Measurements from ENCODE around the gene JAK2. TPM values are rescaled to one million over a fixed set of nuclear protein-coding genes. Genes with fewer than 3 reads are reported as not detected.

JAK2 gene
- polyA plus RNA-seq, 1 of the 3 experiments (the other 2 are of a cell fraction), result 1.3 TPM

GRCh38 chr9:5113523-5113922, 128.5 kb downstream of the JAK2 start:
- TF ChIP-seq GATA2 (CRISPR knock-in tag; IDR thresholded peaks at IDR 0.05), result no peak
- no peak for TF ChIP-seq RCOR1 (IDR thresholded peaks at IDR 0.05; ENCODE audit: low read length)
- TF ChIP-seq RXRA (IDR thresholded peaks at IDR 0.05; ENCODE audit: borderline replicate concordance, low read depth), result no peak
- no peak for TF ChIP-seq GABPA (IDR thresholded peaks at IDR 0.05; ENCODE audit: low read depth)
- no peak for TF ChIP-seq IRF3 (IDR thresholded peaks at IDR 0.05; ENCODE audit: low read depth, low read length)
- no peak for TF ChIP-seq MAX (IDR thresholded peaks at IDR 0.05; ENCODE audit: low read depth)
- TF ChIP-seq POLR2AphosphoS5 (IDR thresholded peaks at IDR 0.05; ENCODE audit: low read depth, low read length), result no peak
- no peak for TF ChIP-seq JUND (IDR thresholded peaks at IDR 0.05)
- TF ChIP-seq RAD21 (IDR thresholded peaks at IDR 0.05; ENCODE audit: low read length), result no peak
- TF ChIP-seq EZH2phosphoT487 (IDR thresholded peaks at IDR 0.05; ENCODE audit: borderline replicate concordance, low read depth), result no peak
- no peak for TF ChIP-seq ELF1 (IDR thresholded peaks at IDR 0.05)
- TF ChIP-seq NFIC (IDR thresholded peaks at IDR 0.05; ENCODE audit: borderline replicate concordance), result no peak
- TF ChIP-seq, protein P1, sequence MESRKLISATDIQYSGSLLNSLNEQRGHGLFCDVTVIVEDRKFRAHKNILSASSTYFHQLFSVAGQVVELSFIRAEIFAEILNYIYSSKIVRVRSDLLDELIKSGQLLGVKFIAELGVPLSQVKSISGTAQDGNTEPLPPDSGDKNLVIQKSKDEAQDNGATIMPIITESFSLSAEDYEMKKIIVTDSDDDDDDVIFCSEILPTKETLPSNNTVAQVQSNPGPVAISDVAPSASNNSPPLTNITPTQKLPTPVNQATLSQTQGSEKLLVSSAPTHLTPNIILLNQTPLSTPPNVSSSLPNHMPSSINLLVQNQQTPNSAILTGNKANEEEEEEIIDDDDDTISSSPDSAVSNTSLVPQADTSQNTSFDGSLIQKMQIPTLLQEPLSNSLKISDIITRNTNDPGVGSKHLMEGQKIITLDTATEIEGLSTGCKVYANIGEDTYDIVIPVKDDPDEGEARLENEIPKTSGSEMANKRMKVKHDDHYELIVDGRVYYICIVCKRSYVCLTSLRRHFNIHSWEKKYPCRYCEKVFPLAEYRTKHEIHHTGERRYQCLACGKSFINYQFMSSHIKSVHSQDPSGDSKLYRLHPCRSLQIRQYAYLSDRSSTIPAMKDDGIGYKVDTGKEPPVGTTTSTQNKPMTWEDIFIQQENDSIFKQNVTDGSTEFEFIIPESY (IDR thresholded peaks at IDR 0.05; ENCODE audit: borderline replicate concordance, low read depth), result no peak
- TF ChIP-seq, protein P2, sequence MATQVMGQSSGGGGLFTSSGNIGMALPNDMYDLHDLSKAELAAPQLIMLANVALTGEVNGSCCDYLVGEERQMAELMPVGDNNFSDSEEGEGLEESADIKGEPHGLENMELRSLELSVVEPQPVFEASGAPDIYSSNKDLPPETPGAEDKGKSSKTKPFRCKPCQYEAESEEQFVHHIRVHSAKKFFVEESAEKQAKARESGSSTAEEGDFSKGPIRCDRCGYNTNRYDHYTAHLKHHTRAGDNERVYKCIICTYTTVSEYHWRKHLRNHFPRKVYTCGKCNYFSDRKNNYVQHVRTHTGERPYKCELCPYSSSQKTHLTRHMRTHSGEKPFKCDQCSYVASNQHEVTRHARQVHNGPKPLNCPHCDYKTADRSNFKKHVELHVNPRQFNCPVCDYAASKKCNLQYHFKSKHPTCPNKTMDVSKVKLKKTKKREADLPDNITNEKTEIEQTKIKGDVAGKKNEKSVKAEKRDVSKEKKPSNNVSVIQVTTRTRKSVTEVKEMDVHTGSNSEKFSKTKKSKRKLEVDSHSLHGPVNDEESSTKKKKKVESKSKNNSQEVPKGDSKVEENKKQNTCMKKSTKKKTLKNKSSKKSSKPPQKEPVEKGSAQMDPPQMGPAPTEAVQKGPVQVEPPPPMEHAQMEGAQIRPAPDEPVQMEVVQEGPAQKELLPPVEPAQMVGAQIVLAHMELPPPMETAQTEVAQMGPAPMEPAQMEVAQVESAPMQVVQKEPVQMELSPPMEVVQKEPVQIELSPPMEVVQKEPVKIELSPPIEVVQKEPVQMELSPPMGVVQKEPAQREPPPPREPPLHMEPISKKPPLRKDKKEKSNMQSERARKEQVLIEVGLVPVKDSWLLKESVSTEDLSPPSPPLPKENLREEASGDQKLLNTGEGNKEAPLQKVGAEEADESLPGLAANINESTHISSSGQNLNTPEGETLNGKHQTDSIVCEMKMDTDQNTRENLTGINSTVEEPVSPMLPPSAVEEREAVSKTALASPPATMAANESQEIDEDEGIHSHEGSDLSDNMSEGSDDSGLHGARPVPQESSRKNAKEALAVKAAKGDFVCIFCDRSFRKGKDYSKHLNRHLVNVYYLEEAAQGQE (IDR thresholded peaks at IDR 0.05; ENCODE audit: low read depth, low read length), result no peak
- no peak for TF ChIP-seq RFX5 (IDR thresholded peaks at IDR 0.05; ENCODE audit: low read length)
- Histone ChIP-seq H3K4me2 (no peak overlapping the region), H3K9me2 (peaks cover 3% of the 10 kb centered on the region; the same call in 1 of the 2 replicates), H3K4me3 (ENCODE audit: low read depth in 2 of 2, low read length in 1 of 2) (no peak overlapping the region), H3K36me3 (replicated peaks in 1 of 2; ENCODE audit: control insufficient read depth in 1 of 2, insufficient read depth in 2 of 2, low read length in 1 of 2) (peaks cover 5 to 10% of the 10 kb centered on the region in 2 experiments), H3K79me2 (ENCODE audit: insufficient read depth) (no peaks in the 10 kb centered on the region), H2AFZ (ENCODE audit: low read depth) (no peak overlapping the region), H3F3A (replicated peaks; ENCODE audit: insufficient read depth) (peaks cover 6% of the 10 kb centered on the region), H3K4me1 (ENCODE audit: control insufficient read depth in 1 of 2, insufficient read depth in 2 of 2, low read depth in 1 of 2, low read length in 1 of 2) (no peaks in the 10 kb centered on the region), H3K27me3 (ENCODE audit: insufficient read depth) (no peaks in the 10 kb centered on the region), H4K20me1 (ENCODE audit: insufficient read depth) (no peaks in the 10 kb centered on the region), H3K27ac (ENCODE audit: low read depth in 2 of 2, low read length in 1 of 2) (no peak overlapping the region), H3K9ac (no peak overlapping the region), H3K9me3 (no peaks in the 10 kb centered on the region)
- ChIA-PET POLR2A (no interaction called here), CTCF (no interaction called here)
- peak; percentile 10 for DNase-seq
- 97% methylated on average over 9 of the region's 10 CpGs for WGBS (ENCODE audit: low lambda C conversion rate)
